Mucosa of stomach (tissue), 1 donor: ENCODE data around the gene B3GNT4.

ENCODE experiments used
- H3K27me3 ChIP-seq: one replicate; pipeline ENCODE4 v1.7.0; 2013; ENCODE audit warnings: mild to moderate bottlenecking, low read length; ENCODE audit not compliant: control insufficient read depth, insufficient read depth
- H3K36me3 ChIP-seq: one replicate; pipeline ENCODE4 v1.7.0; 2013; ENCODE audit warnings: low read length; ENCODE audit not compliant: control insufficient read depth, insufficient read depth
- H3K4me1 ChIP-seq: one replicate; pipeline ENCODE4 v1.7.0; 2013; ENCODE audit warnings: mild to moderate bottlenecking, low read length; ENCODE audit not compliant: control insufficient read depth, insufficient read depth
- H3K4me3 ChIP-seq: one replicate; pipeline ENCODE4 v1.7.0; 2013; ENCODE audit warnings: low read length
- H3K9ac ChIP-seq: one replicate; pipeline ENCODE4 v1.7.0; 2013; ENCODE audit warnings: mild to moderate bottlenecking, low read length, moderate library complexity
- H3K9me3 ChIP-seq: one replicate; pipeline ENCODE4 v1.7.0; 2013; ENCODE audit warnings: mild to moderate bottlenecking, low read length, moderate library complexity; ENCODE audit not compliant: control insufficient read depth
- donor health status: Pancreatic carcinoma.

B3GNT4 gene

DNA sequence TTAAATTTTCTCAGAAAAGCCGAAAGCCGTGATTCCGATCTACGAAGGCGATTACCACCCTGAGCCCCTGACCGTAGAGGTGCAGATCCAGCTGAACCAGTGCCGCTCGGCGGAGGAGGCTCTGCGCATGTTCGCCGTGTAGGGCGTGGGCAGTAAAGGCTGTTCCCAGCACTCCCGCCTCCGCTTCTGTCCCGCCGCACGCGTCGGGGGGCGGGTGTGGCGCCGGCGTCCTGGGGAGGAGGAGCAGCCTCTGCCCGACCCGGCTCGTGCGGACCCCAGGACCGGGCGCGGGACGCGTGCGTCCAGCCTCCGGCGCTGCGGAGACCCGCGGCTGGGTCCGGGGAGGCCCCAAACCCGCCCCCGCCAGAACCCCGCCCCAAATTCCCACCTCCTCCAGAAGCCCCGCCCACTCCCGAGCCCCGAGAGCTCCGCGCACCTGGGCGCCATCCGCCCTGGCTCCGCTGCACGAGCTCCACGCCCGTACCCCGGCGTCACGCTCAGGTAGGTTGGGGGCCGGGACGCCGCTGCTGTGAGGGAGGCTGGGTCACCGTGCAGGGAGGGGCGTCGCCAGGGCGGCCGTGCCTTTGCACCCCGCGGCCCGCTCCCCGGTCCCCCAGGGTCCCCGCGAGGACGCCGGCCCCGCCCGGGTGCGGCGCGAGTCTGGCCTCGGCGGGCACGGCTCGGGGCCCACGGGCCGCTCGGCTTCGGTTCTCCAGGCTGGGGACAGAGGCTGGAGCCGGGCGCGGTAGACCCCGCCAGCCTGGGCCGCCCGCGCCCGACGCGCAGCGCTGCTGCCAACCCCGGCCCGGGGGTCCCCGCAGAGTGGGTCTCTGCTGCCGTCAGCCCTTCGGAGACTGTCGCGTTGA lies at the start of gene B3GNT4:
Gene B3GNT4, plus strand, starts transcription at position 409 of the 866 bp plus-strand sequence. CDS start 910 bp downstream, outside the sequence.
- Histone ChIP-seq H3K36me3 (peaks cover 9% of the 10 kb centered on the region), H3K4me3 (no peak within 1 kb of the TSS), H3K9me3 (no peaks in the 10 kb centered on the region), H3K4me1 (peaks cover 15% of the 10 kb centered on the region), H3K27me3 (peaks cover 59% of the 10 kb centered on the region), H3K9ac (peak within 1 kb of the TSS; percentile 15)

DNA sequence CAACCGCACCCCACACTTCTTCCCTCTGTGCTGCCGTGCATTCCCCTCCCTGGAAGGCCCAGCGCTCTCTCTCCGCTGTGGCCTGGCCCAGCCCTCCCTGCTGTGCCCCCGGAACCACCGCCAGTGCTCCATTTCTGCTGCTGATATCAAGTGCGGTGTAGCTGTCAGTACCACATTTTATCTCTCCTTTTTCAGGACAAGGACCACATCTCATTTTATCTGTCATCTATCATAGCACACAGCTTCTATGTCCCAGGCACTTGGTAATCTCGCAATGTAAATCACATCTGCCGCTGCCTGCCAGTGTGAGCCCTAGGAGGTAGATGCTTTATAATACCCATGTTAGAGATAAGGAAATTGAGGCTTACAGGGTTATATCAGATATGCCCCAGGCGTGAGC lies 47.8 kb upstream of the B3GNT4 start:
- Histone ChIP-seq H3K27me3 (no peaks in the 10 kb centered on the region), H3K4me3 (no peak overlapping the region), H3K9ac (no peak overlapping the region), H3K9me3 (no peaks in the 10 kb centered on the region), H3K36me3 (no peaks in the 10 kb centered on the region), H3K4me1 (no peaks in the 10 kb centered on the region)

DNA sequence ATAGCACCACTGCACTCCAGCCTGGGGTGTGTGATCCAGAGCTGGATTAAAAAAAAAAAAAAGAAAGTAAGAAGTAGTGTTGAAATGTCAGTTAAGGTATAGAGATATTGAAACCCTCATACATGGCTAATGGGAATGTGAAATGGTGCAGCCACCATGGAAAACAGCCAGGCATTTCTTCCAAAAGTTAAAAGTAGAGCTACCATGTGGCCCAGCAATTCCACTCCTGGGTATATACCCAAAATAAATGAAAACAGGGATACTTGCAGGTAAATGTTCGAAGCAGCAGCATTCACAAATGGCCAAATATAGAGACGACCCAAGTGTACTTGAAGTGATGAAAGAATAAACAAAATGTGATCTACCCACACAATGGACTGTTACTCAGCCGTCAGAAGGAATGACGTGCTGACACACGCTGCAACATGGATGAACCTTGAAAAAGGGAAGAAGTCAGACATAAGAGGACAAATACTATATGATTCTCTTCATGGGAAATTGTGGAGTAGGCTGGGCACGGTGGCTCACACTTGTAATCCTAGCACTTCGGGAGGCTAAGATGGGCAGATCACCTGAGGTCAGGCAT lies 44.7 kb upstream of the B3GNT4 start:
- H3K9ac ChIP-seq, result no peak overlapping the region
- H3K9me3 ChIP-seq, result no peaks in the 10 kb centered on the region
- H3K4me3 ChIP-seq, result no peak overlapping the region
- no peaks in the 10 kb centered on the region for H3K4me1 ChIP-seq
- no peaks in the 10 kb centered on the region for H3K27me3 ChIP-seq
- H3K36me3 ChIP-seq, result no peaks in the 10 kb centered on the region

DNA sequence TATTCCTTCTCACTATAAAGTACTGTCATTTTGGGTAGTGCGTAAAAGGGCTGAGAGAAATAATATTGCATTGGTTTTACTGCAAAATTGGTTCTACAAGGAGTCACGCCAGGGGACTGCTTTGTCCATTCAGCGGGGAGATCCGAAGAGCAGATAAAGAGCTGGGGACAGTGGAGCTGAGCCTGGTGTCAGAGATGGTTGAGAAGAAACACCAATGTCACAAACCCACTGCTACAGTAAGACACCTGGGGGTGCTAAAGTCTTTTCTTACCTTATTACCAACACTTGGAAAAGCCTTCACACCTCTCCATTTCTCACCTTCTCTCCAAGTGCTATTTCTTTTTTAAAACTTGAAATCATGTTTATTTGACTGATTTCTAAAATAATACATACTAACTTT lies 43.6 kb upstream of the B3GNT4 start:
- Histone ChIP-seq H3K9ac (no peak overlapping the region), H3K4me1 (no peaks in the 10 kb centered on the region), H3K4me3 (no peak overlapping the region), H3K36me3 (no peaks in the 10 kb centered on the region), H3K27me3 (no peaks in the 10 kb centered on the region), H3K9me3 (no peaks in the 10 kb centered on the region)

DNA sequence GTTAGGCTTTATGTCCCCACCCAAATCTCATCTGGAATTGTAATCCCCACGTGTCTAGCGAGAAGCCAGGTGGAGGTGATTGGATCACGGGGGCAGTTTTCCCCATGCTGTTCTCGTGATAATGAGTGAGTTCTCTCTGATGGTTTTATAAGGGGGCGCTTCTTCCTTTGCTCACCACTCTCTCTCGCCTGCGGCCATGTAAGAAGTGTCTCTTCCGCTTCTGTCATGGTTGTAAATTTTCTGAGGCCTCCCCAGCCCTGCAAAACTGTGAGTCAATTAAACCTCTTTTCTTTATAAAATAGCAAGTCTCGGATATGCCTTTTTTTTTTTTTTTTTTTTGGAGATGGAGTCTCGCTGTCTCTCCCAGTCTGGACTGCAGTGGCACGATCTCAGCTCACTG lies 42.7 kb upstream of the B3GNT4 start:
- no peak overlapping the region for H3K4me3 ChIP-seq
- H3K27me3 ChIP-seq, result no peaks in the 10 kb centered on the region
- no peak overlapping the region for H3K9ac ChIP-seq
- H3K36me3 ChIP-seq, result no peaks in the 10 kb centered on the region
- no peaks in the 10 kb centered on the region for H3K4me1 ChIP-seq
- H3K9me3 ChIP-seq, result no peaks in the 10 kb centered on the region

DNA sequence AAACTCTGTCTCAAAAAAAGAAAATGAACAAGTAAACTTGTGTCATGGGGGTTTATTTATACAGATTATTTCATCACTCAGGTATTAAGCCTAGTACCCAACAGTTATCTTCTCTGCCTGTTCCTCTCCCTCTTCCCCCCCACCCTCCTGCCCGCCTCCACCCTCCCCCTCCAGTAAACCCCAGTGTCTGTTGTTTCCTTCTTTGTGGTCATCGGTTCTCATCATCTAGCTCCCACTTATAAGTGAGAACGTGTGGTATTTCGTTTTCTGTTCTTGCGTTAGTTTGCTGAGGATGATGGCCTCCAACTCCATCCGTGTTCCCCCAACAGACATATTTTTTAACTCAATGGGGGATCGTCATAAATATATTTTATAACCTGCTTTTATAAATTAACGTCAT lies 41.8 kb upstream of the B3GNT4 start:
- H3K9me3 ChIP-seq, result no peaks in the 10 kb centered on the region
- H3K4me3 ChIP-seq, result no peak overlapping the region
- H3K4me1 ChIP-seq, result no peaks in the 10 kb centered on the region
- H3K36me3 ChIP-seq, result no peaks in the 10 kb centered on the region
- H3K27me3 ChIP-seq, result no peaks in the 10 kb centered on the region
- H3K9ac ChIP-seq, result no peak overlapping the region

DNA sequence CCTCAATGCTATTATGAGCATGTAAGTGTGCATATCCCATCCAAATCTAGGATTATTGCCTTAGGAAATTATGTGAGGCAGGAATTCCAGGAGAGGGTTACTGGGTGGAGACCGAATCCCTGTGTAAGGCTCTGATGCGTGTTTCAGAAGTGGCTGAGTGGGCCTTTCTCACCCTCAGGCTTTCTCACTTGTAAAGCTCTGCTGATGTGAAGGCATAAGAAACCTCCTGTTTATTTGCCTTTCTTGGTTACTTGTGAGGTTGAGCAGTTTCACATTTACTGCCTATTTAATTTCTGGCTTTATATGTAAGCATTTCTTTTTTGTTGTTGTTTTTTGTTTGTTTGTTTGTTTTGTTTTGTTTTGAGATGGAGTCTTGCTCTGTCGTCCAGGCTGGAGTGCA lies 40.5 kb upstream of the B3GNT4 start:
- Histone ChIP-seq H3K9ac (no peak overlapping the region), H3K4me3 (no peak overlapping the region), H3K9me3 (no peaks in the 10 kb centered on the region), H3K36me3 (no peaks in the 10 kb centered on the region), H3K27me3 (no peaks in the 10 kb centered on the region), H3K4me1 (no peaks in the 10 kb centered on the region)

DNA sequence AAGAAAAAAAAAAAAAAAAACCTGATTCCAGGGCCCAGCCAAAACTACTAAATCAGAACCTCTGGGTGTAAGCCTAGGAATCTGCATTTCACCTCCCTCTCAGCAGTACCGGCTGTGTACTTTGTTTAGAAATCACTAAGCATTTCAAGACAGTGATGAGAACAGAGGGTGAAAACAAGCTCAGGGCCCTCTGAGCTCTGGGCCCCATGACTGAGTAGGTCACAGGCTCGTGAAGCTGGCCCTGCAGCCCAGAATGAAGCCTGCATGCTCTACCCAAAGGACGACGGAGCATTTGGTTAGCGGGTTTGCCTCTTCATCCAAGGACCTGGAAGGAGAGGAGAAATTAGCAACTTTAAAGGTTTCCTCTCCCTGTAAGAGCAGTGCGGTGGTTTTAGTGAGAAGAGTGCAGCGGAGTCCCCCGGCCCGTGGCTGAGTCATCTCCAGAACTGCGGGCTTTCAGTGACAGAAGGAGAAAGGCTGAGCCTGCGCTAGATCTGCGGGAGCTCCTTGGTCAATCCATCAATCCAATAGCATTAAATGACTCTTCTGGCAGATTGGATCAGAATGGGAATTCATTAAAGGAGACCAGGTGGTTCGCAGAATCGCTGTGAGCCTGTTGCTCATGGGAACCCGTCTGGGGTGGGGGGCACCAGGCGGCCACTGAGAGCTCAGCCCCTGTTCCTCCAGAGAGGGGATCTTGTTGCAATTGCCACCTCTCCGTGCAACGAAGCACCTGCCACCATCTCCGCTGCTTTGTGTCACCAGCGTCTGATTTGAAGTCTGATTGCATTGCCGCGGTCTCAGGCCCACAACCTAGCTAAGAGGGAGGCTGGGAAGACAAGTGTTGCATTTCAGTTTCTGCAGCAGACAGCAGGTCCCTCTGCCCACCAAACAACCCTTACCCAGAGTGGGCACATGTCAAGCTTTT lies 36.8 kb upstream of the B3GNT4 start:
- no peaks in the 10 kb centered on the region for H3K9me3 ChIP-seq
- H3K27me3 ChIP-seq, result no peaks in the 10 kb centered on the region
- H3K9ac ChIP-seq, result no peak overlapping the region
- no peaks in the 10 kb centered on the region for H3K36me3 ChIP-seq
- H3K4me1 ChIP-seq, result no peaks in the 10 kb centered on the region
- H3K4me3 ChIP-seq, result no peak overlapping the region

DNA sequence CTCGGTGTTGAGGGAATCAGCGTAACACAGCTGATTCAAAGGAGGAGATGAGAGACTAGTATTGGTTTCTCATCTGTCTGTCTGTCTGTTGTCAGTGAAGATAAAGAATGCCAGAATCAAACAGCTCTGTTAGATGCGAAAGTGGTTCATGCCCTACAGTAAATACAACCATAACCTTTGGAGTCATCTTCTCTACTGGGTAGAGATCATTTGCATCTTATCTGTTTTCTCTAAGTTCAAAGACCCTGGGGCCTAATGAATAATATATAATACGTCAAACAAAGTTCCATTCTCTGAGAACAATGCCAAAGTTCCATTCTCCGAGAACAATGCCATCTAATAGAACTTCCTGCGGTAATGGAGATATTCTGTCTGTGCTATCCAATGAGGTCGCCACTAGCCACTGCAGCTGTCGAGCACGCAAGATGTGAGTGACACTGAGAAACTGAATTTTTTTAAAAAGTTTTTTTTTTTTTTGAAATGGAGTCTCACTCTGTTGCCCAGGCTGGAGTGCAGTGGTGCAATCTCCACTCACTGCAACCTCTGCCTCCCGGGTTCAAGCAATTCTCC lies 36.1 kb upstream of the B3GNT4 start:
- Histone ChIP-seq H3K36me3 (no peaks in the 10 kb centered on the region), H3K9ac (no peak overlapping the region), H3K4me3 (no peak overlapping the region), H3K4me1 (no peaks in the 10 kb centered on the region), H3K27me3 (peaks cover under 1% of the 10 kb centered on the region), H3K9me3 (no peaks in the 10 kb centered on the region)

DNA sequence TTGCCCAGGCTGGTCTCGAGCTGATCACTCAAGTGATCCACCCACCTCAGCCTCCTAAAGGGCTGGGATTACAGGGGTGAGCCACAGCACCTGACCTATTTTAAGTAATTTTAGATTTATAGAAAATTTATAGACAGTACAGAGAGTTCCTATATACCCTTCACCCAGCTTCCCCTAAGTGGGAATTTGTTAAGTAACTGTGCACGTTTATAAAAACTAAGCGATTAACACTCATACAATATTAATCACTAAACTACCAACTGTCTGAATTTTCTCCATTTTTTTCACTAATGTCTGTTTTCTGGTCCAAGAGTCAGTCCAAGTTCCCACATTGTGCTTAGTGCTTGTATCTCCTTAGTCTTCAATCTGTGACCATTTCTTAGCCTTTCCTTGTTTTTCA lies 35.0 kb upstream of the B3GNT4 start:
- Histone ChIP-seq H3K9me3 (no peaks in the 10 kb centered on the region), H3K36me3 (no peaks in the 10 kb centered on the region), H3K9ac (no peak overlapping the region), H3K4me3 (no peak overlapping the region), H3K4me1 (no peaks in the 10 kb centered on the region), H3K27me3 (peaks cover 4% of the 10 kb centered on the region)

DNA sequence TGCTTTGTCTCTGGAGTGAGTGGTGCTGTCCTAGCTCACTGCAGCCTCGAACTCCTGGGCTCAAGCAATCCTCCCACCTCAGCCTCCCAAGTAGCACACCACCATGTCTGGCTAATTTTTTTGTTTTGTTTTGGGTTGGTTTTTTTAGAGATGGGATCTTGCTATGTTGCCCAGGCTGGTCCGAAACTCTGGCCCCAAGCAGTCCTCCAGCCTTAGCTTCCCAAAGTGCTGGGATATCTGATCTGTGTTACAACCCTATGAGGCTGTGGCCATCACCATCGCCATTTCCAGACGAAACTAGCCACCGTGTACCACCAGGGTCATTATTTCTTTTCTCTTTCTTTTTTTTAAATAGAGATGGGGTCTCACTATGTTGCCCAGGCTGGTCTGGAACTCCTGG lies 32.1 kb upstream of the B3GNT4 start:
- Histone ChIP-seq H3K27me3 (peaks cover 4% of the 10 kb centered on the region), H3K4me3 (no peak overlapping the region), H3K9ac (no peak overlapping the region), H3K4me1 (no peaks in the 10 kb centered on the region), H3K9me3 (no peaks in the 10 kb centered on the region), H3K36me3 (no peaks in the 10 kb centered on the region)
